Measurements from ENCODE around the gene SPIB.
A peak's percentile ranks its signal among the peaks of the same experiment; 100 is the strongest.

The SPIB gene

GRCh38 chr19:50418176-50419021 is at the start of gene SPIB:
Gene SPIB, plus strand, starts transcription at chr19:50418938. Its CDS starts 25 bp downstream, at chr19:50418963.
- peak within 1 kb of the TSS; percentile 36 for H3K27ac Mint-ChIP-seq
- no peak for ATAC-seq
- DNase-seq = no peak
- peaks cover 19% of the 10 kb centered on the region for H3K27me3 Mint-ChIP-seq
- peaks cover 21% of the 10 kb centered on the region for H3K36me3 Mint-ChIP-seq (ENCODE audit: low read depth)
- peaks cover 16% of the 10 kb centered on the region for H3K4me1 Mint-ChIP-seq
- peak within 1 kb of the TSS; percentile 75 for H3K4me3 Mint-ChIP-seq
- H3K9me3 Mint-ChIP-seq = no peaks in the 10 kb centered on the region

GRCh38 chr19:50371914-50372475 is 46.7 kb upstream of the SPIB start:
- DNase-seq = no peak
- H3K27me3 Mint-ChIP-seq = no peaks in the 10 kb centered on the region
- ATAC-seq = no peak
- no peak overlapping the region for H3K4me3 Mint-ChIP-seq
- no peak overlapping the region for H3K27ac Mint-ChIP-seq
- no peaks in the 10 kb centered on the region for H3K9me3 Mint-ChIP-seq
- H3K4me1 Mint-ChIP-seq = peaks cover 33% of the 10 kb centered on the region
- H3K36me3 Mint-ChIP-seq (ENCODE audit: low read depth) = no peaks in the 10 kb centered on the region

- Mint-ChIP-seq H3K4me3 (peak within 1 kb of the TSS; percentile 99), H3K27ac (peak within 1 kb of the TSS; percentile 100), H3K4me1 (peaks cover 20% of the 10 kb centered on the region), H3K36me3 (ENCODE audit: low read depth) (peaks cover 18% of the 10 kb centered on the region), H3K9me3 (no peaks in the 10 kb centered on the region), H3K27me3 (no peaks in the 10 kb centered on the region)
- ATAC-seq (peak; percentile 93), DNase-seq (peak; percentile 94)
These were observed 42.3 kb upstream of the SPIB start, which contains the start of gene NR1H2 for GRCh38 chr19:50376166-50377050. Gene NR1H2, plus strand, starts transcription at chr19:50376457. Its CDS starts 1,149 bp downstream, at chr19:50377606.

GRCh38 chr19:50377051-50377461 is 41.7 kb upstream of the SPIB start:
- ATAC-seq (peak; percentile 7), DNase-seq (peak; percentile 58)
- H3K27me3 Mint-ChIP-seq = no peaks in the 10 kb centered on the region
- peaks cover 20% of the 10 kb centered on the region for H3K4me1 Mint-ChIP-seq
- H3K4me3 Mint-ChIP-seq = peak overlapping the region; percentile 99
- no peaks in the 10 kb centered on the region for H3K9me3 Mint-ChIP-seq
- H3K27ac Mint-ChIP-seq = peak overlapping the region; percentile 82
- H3K36me3 Mint-ChIP-seq (ENCODE audit: low read depth) = peaks cover 19% of the 10 kb centered on the region

- Mint-ChIP-seq H3K4me3 (peak overlapping the region; percentile 99), H3K4me1 (peaks cover 20% of the 10 kb centered on the region)
- no peak for ATAC-seq
These were observed 41.2 kb upstream of the SPIB start for GRCh38 chr19:50377517-50377916.

GRCh38 chr19:50378169-50378862 is 40.4 kb upstream of the SPIB start:
- Mint-ChIP-seq H3K4me1 (peaks cover 23% of the 10 kb centered on the region), H3K27ac (peak overlapping the region; percentile 52), H3K36me3 (ENCODE audit: low read depth) (peaks cover 19% of the 10 kb centered on the region), H3K9me3 (no peaks in the 10 kb centered on the region), H3K27me3 (no peaks in the 10 kb centered on the region), H3K4me3 (no peak overlapping the region)
- DNase-seq (no peak), ATAC-seq (no peak)

More at GRCh38 chr19:50377517-50377916, 41.2 kb upstream of the SPIB start:
- H3K36me3 Mint-ChIP-seq (ENCODE audit: low read depth) = peaks cover 19% of the 10 kb centered on the region
- no peaks in the 10 kb centered on the region for H3K27me3 Mint-ChIP-seq
- DNase-seq = no peak
- peak overlapping the region; percentile 82 for H3K27ac Mint-ChIP-seq
- H3K9me3 Mint-ChIP-seq = no peaks in the 10 kb centered on the region

GRCh38 chr19:50378863-50379236 is 39.9 kb upstream of the SPIB start:
- no peaks in the 10 kb centered on the region for H3K9me3 Mint-ChIP-seq
- H3K36me3 Mint-ChIP-seq (ENCODE audit: low read depth) = peaks cover 22% of the 10 kb centered on the region
- DNase-seq (no peak), ATAC-seq (no peak)
- peaks cover 29% of the 10 kb centered on the region for H3K4me1 Mint-ChIP-seq
- H3K27me3 Mint-ChIP-seq = no peaks in the 10 kb centered on the region
- H3K4me3 Mint-ChIP-seq = no peak overlapping the region
- no peak overlapping the region for H3K27ac Mint-ChIP-seq

GRCh38 chr19:50379602-50380001 is 39.1 kb upstream of the SPIB start:
- ATAC-seq = no peak
- H3K4me1 Mint-ChIP-seq = peaks cover 31% of the 10 kb centered on the region
- peaks cover 26% of the 10 kb centered on the region for H3K36me3 Mint-ChIP-seq (ENCODE audit: low read depth)
- H3K9me3 Mint-ChIP-seq = no peaks in the 10 kb centered on the region
- H3K4me3 Mint-ChIP-seq = no peak overlapping the region
- no peak overlapping the region for H3K27ac Mint-ChIP-seq
- H3K27me3 Mint-ChIP-seq = no peaks in the 10 kb centered on the region
- no peak for DNase-seq

- Mint-ChIP-seq H3K27ac (no peak overlapping the region), H3K36me3 (ENCODE audit: low read depth) (peaks cover 31% of the 10 kb centered on the region), H3K4me1 (peaks cover 33% of the 10 kb centered on the region), H3K4me3 (no peak overlapping the region), H3K9me3 (no peaks in the 10 kb centered on the region), H3K27me3 (no peaks in the 10 kb centered on the region)
- ATAC-seq (no peak), DNase-seq (no peak)
These were observed 38.6 kb upstream of the SPIB start for GRCh38 chr19:50380137-50380536.

- no peak for ATAC-seq
- Mint-ChIP-seq H3K4me3 (no peak overlapping the region), H3K27me3 (no peaks in the 10 kb centered on the region), H3K4me1 (peaks cover 35% of the 10 kb centered on the region), H3K36me3 (ENCODE audit: low read depth) (peaks cover 33% of the 10 kb centered on the region), H3K9me3 (no peaks in the 10 kb centered on the region), H3K27ac (no peak overlapping the region)
- no peak for DNase-seq
These were observed 38.0 kb upstream of the SPIB start for GRCh38 chr19:50380751-50381151.

GRCh38 chr19:50381881-50382729 is 36.6 kb upstream of the SPIB start:
- ATAC-seq (no peak), DNase-seq (no peak)
- H3K27ac Mint-ChIP-seq = no peak overlapping the region
- peaks cover 32% of the 10 kb centered on the region for H3K4me1 Mint-ChIP-seq
- no peak overlapping the region for H3K4me3 Mint-ChIP-seq
- peaks cover 35% of the 10 kb centered on the region for H3K36me3 Mint-ChIP-seq (ENCODE audit: low read depth)
- no peaks in the 10 kb centered on the region for H3K9me3 Mint-ChIP-seq
- no peaks in the 10 kb centered on the region for H3K27me3 Mint-ChIP-seq

- Mint-ChIP-seq H3K4me3 (peak overlapping the region; percentile 97), H3K36me3 (ENCODE audit: low read depth) (peaks cover 38% of the 10 kb centered on the region), H3K27ac (peak overlapping the region; percentile 99), H3K27me3 (no peaks in the 10 kb centered on the region), H3K9me3 (no peaks in the 10 kb centered on the region), H3K4me1 (peaks cover 29% of the 10 kb centered on the region)
- DNase-seq (no peak), ATAC-seq (peak; percentile 5)
These were observed 35.5 kb upstream of the SPIB start for GRCh38 chr19:50383001-50383851.
